SU-DHL-6 (cell line): ENCODE measurements around the gene FAM117A.

ENCODE experiments used
- CTCF ChIP-seq: fragments of 200-600 bp; sonication (generic); IDR thresholded peaks from one replicate; pipeline ENCODE4 v1.5.1; 2017; ENCODE audit warnings: antibody characterized with exemption, mild to moderate bottlenecking, low read length, moderate library complexity; ENCODE audit not compliant: insufficient read depth, poor library complexity, severe bottlenecking
- EZH2phosphoT487 ChIP-seq: fragments of 200-600 bp; sonication (generic), shearing (Covaris generic); conservative IDR thresholded peaks from 2 replicates; pipeline ENCODE4 v1.6.1; 2018; ENCODE audit warnings: mild to moderate bottlenecking, antibody characterized with exemption, low read length, moderate library complexity, mixed read lengths

- no peak for TF ChIP-seq CTCF
- TF ChIP-seq EZH2phosphoT487, result no peak
Measured at GRCh38 chr17:49763735-49764558, at the start of gene FAM117A.
